K562 (cell line): ENCODE data around the gene RAMP2. TPM values are rescaled to one million over a fixed set of nuclear protein-coding genes. Genes with fewer than 3 reads are reported as not detected.

Source experiments
- ATAC-seq: fragments of 200-7000 bp; cut with Tn5 transposase; 3 replicates; pipeline ENCODE4 v1.9.1; 2020; ENCODE audit warnings: moderate library complexity
- BruUV-seq: library from RNA; stranded (reverse); fragments of 400-500 nt; replicated peaks from 2 replicates; lab custom pipeline; 2021; lab: Mats Ljungman, UMichigan
- CTCF ChIA-PET: fragments of 300-600 bp; formaldehyde crosslinking; extraction: SDS; loops from one replicate; lab custom pipeline; 2021; ENCODE audit warnings: low intra/inter-chr PET ratio; lab: Yijun Ruan, JAX
- POLR2A ChIA-PET: fragments of 300-600, 350-650 bp; sonication (Branson Sonifier 250); formaldehyde crosslinking; extraction: SDS; loops from one replicate; lab custom pipeline; 2021; ENCODE audit warnings: antibody characterized with exemption, inconsistent platforms; lab: Yijun Ruan, JAX
- DNase-seq, 4 experiments: peaks; one replicate each; pipeline versions ENCODE4 v3.0.0 to v3.0.0-alpha.2; 2011 to 2018; ENCODE audit warnings: low spot score in 3 of 4, mixed read lengths in 3 of 4; ENCODE audit errors: extremely low read depth in 1 of 4
- FAIRE-seq: peaks from 2 replicates; lab custom pipeline; 2011; peaks lifted over from hg19 to GRCh38; lab: Jason Lieb, UNC
- H2AFZ ChIP-seq: 2 replicates; pipeline ENCODE4 v1.6.0; 2011; ENCODE audit warnings: low read depth, low read length, control low read depth, inconsistent platforms
- H3K27ac ChIP-seq: fragments of 200-600 bp; 3 replicates; pipeline ENCODE4 v1.8.0; 2011; ENCODE audit warnings: low read depth, mild to moderate bottlenecking, control low read depth, inconsistent platforms, low read length, moderate library complexity, mixed read lengths; ENCODE audit errors: extremely low read depth
- H3K27me3 ChIP-seq, 2 experiments: fragments of 300-600 bp in 1 of 2; 2 replicates in 1 of 2; 3 replicates in 1 of 2; pipeline versions ENCODE4 v1.6.0 to v1.8.0; 2011; ENCODE audit warnings: inconsistent platforms in 2 of 2, low read length in 2 of 2, mild to moderate bottlenecking in 1 of 2, mixed read lengths in 1 of 2, moderate library complexity in 1 of 2; ENCODE audit not compliant: control insufficient read depth in 2 of 2, insufficient read depth in 2 of 2
- H3K36me3 ChIP-seq: fragments of 300-600 bp; 3 replicates; pipeline ENCODE4 v1.8.0; 2011; ENCODE audit warnings: mild to moderate bottlenecking, low read length, inconsistent platforms; ENCODE audit not compliant: control insufficient read depth, insufficient read depth
- H3K4me1 ChIP-seq, 2 experiments: fragments of 200-600 bp in 1 of 2; replicated peaks in 1 of 2; 2 replicates in 1 of 2; 3 replicates in 1 of 2; pipeline versions ENCODE4 v1.5.1 to v1.8.0; 2011; ENCODE audit warnings: inconsistent platforms in 2 of 2, low read length in 2 of 2, mild to moderate bottlenecking in 1 of 2, mixed read lengths in 1 of 2, moderate library complexity in 1 of 2; ENCODE audit not compliant: control insufficient read depth in 2 of 2, insufficient read depth in 2 of 2
- H3K4me2 ChIP-seq: 2 replicates; pipeline ENCODE4 v1.6.1; 2011; ENCODE audit warnings: low read length, control low read depth, inconsistent platforms, mixed read lengths; ENCODE audit not compliant: insufficient read depth
- H3K4me3 ChIP-seq: fragments of 200-600 bp; sonication (generic), shearing (Covaris generic); 2 replicates; pipeline ENCODE4 v1.5.1; 2016; ENCODE audit warnings: control low read depth, inconsistent platforms
- H3K79me2 ChIP-seq: fragments of 200-600 bp; 3 replicates; pipeline ENCODE4 v1.8.0; 2011; ENCODE audit warnings: low read length, inconsistent platforms; ENCODE audit not compliant: control insufficient read depth, insufficient read depth
- H3K9ac ChIP-seq, 2 experiments: 2 replicates each; pipeline versions ENCODE4 v1.6.0 to v1.6.1; 2011; ENCODE audit warnings: low read depth in 2 of 2, low read length in 2 of 2, control low read depth in 1 of 2, inconsistent platforms in 1 of 2, mild to moderate bottlenecking in 1 of 2, mixed read lengths in 1 of 2; ENCODE audit not compliant: insufficient read depth in 1 of 2
- H3K9me1 ChIP-seq: one replicate; pipeline ENCODE4 v1.6.0; 2011; ENCODE audit warnings: inconsistent platforms, mild to moderate bottlenecking, low read length, moderate library complexity; ENCODE audit not compliant: control insufficient read depth, insufficient read depth
- H3K9me3 ChIP-seq: replicated peaks from 2 replicates; pipeline ENCODE4 v1.5.1; 2011; ENCODE audit warnings: low read depth, low read length, inconsistent platforms; ENCODE audit not compliant: control insufficient read depth, insufficient read depth
- H4K20me1 ChIP-seq: replicated peaks from 2 replicates; pipeline ENCODE4 v1.6.1; 2011; ENCODE audit warnings: low read length, inconsistent platforms, mixed read lengths; ENCODE audit not compliant: control insufficient read depth, insufficient read depth
- BACH1 ChIP-seq: fragments of 200-800 bp; sonication (Bioruptor generic); IDR thresholded peaks from 2 replicates; pipeline ENCODE4 v1.6.1; 2016; ENCODE audit warnings: missing genetic modification characterization, missing compliant biosample characterization
- CBFA2T2 ChIP-seq: fragments of 450-650 bp; conservative IDR thresholded peaks from 2 replicates; pipeline ENCODE4 v1.6.1; 2017; ENCODE audit warnings: mild to moderate bottlenecking
- CREB1 ChIP-seq, 2 experiments: sonication (generic) in 1 of 2; formaldehyde crosslinking in 1 of 2; IDR thresholded peaks; 2 replicates each; pipeline versions ENCODE4 v1.6.1 to v1.8.0; 2012 to 2022; ENCODE audit warnings: inconsistent platforms in 1 of 2, mild to moderate bottlenecking in 1 of 2, missing genetic modification reagents in 1 of 2, moderate library complexity in 1 of 2
- HMG20A ChIP-seq: fragments of 450-650 bp; formaldehyde crosslinking; conservative IDR thresholded peaks from 2 replicates; pipeline ENCODE4 v1.4.0; 2020; ENCODE audit warnings: mild to moderate bottlenecking, mixed read lengths
- TARDBP ChIP-seq: fragments of 450-650 bp; IDR thresholded peaks from 2 replicates; pipeline ENCODE4 v1.6.1; 2016
- ZNF436 ChIP-seq: fragments of 250-450, 450-650 bp; sonication (Bioruptor Pico); formaldehyde crosslinking; IDR thresholded peaks from 2 replicates; pipeline ENCODE4 v1.7.0; 2020; ENCODE audit warnings: mild to moderate bottlenecking
- ZNF707 ChIP-seq: fragments of 250-450 bp; sonication (Bioruptor Pico); conservative IDR thresholded peaks from 2 replicates; pipeline ENCODE4 v1.8.0; 2022; ENCODE audit warnings: inconsistent platforms, mild to moderate bottlenecking, moderate library complexity
- WGBS: fragments of 100-300 bp; shearing (Covaris generic); methylation state at CpG from one replicate; pipeline ENCODE4 v1.1.6; 2016; ENCODE audit warnings: low coverage, mixed read lengths; ENCODE audit not compliant: insufficient coverage; ENCODE audit errors: missing lambda C conversion rate; 5-methylcytosine and 5-hydroxymethylcytosine counted together
- in situ Hi-C: fragments of 300-500 bp; cut with MboI; formaldehyde crosslinking; loops from 4 replicates; pipeline ENCODE4 v1.15.0; 2018; ENCODE audit warnings: inconsistent platforms, mixed read lengths
- intact Hi-C: fragments of 100-400 bp; cut with micrococcal nuclease; formaldehyde crosslinking; loops from 2 replicates; pipeline ENCODE4 v1.14.2; 2022
- polyA plus RNA-seq, 8 experiments: library from polyadenylated mRNA; depleted of rRNA in 4 of 8; stranded (reverse) in 5 of 8; unstranded in 3 of 8; fragments of >200 nt; fragmentation: Nextera tagmentation in 2 of 8; fragmentation: Illumina TruSeq in 1 of 8; extraction: Ambion mirVana in 2 of 8; extraction: Trizol in 1 of 8; gene quantifications; 2 replicates each; pipeline versions ENCODE4 v1.2.1 to v1.2.3, GENCODE V29; 2011 to 2014; ENCODE audit warnings: inconsistent platforms in 1 of 8, missing spikeins in 1 of 8
- total RNA-seq, 7 experiments: library from RNA; depleted of rRNA in 6 of 7; stranded (reverse); fragments of >200 nt in 6 of 7; fragmentation: Illumina TruSeq in 2 of 7; extraction: Trizol in 2 of 7; gene quantifications; 2 replicates each; pipeline versions ENCODE4 v1.2.1 to v1.2.3, GENCODE V29; 2011 to 2021; ENCODE audit warnings: low replicate concordance in 1 of 7
- TF ChIP-seq, protein P1 (sequence below): fragments of 450-650 bp; formaldehyde crosslinking; conservative IDR thresholded peaks from 2 replicates; pipeline ENCODE4 v1.4.0; 2022; ENCODE audit warnings: mild to moderate bottlenecking, missing genetic modification characterization

The RAMP2 gene
- total and polyA plus RNA-seq, 9 of the 15 experiments (the other 6 are each of a cell fraction or from before 2014, with no cell fraction given) = not detected

DNA sequence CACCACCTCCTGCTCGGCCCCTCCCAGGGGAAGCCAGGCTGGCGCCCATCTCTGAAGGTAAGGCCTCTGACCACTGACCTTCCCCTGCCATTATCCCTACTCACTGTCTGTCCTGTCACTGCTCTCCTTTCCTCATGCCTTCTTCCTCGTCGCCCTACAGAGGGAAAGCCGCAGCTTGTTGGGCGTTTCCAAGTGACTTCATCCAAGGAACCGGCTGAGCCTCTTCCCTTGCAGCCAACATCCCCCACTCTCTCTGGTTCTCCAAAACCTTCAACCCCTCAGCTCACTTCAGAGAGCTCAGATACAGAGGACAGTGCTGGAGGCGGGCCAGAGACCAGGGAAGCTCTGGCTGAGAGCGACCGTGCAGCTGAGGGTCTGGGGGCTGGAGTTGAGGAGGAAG, 34.4 kb downstream of the RAMP2 start:
- ATAC-seq (no peak), FAIRE-seq (no peak), DNase-seq (no peak)
- H3K4me2 ChIP-seq = no peak overlapping the region
- H3K27ac ChIP-seq = no peak overlapping the region
- H3K9me1 ChIP-seq = no peaks in the 10 kb centered on the region
- peaks cover 37% of the 10 kb centered on the region for H3K36me3 ChIP-seq
- no peaks in the 10 kb centered on the region for H3K9me3 ChIP-seq
- no TSS peak for BruUV-seq
- H4K20me1 ChIP-seq = no peaks in the 10 kb centered on the region
- 82% methylated on average over 10 of the region's 10 CpGs for WGBS
- peaks cover 14 to 36% of the 10 kb centered on the region in 2 experiments for H3K4me1 ChIP-seq
- ChIA-PET POLR2A (interaction anchor here (0.9 to 6.4 kb wide), 4 partner anchors 9 to 225 kb away, joined by 3 to 47 read pairs (median 8); partner anchors contain the start of gene WNK4), CTCF (no interaction called here)
- no peak overlapping the region for H2AFZ ChIP-seq
- intact Hi-C loops = no loop called here
- peak overlapping the region in 1 of 2 experiments; percentile 53; a peak in 1 of 4 replicates for H3K9ac ChIP-seq
- in situ Hi-C loops = no loop called here
- TF ChIP-seq BACH1 (no peak), TARDBP (no peak), ZNF707 (CRISPR knock-in tag) (no peak), CREB1 (IDR thresholded peaks at IDR 0.05) (no peak), CREB1 (CRISPR knock-in tag; IDR thresholded peaks at IDR 0.05) (no peak), CBFA2T2 (no peak), ZNF436 (CRISPR knock-in tag) (no peak), HMG20A (CRISPR knock-in tag) (no peak)
- TF ChIP-seq, protein P1, sequence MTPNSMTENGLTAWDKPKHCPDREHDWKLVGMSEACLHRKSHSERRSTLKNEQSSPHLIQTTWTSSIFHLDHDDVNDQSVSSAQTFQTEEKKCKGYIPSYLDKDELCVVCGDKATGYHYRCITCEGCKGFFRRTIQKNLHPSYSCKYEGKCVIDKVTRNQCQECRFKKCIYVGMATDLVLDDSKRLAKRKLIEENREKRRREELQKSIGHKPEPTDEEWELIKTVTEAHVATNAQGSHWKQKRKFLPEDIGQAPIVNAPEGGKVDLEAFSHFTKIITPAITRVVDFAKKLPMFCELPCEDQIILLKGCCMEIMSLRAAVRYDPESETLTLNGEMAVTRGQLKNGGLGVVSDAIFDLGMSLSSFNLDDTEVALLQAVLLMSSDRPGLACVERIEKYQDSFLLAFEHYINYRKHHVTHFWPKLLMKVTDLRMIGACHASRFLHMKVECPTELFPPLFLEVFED (CRISPR knock-in tag) = no peak
- no peak overlapping the region for H3K4me3 ChIP-seq
- H3K27me3 ChIP-seq = no peaks in the 10 kb centered on the region
- peaks cover 17% of the 10 kb centered on the region for H3K79me2 ChIP-seq
